ENCODE results near the gene PLA2R1.
A peak's percentile ranks its signal among the peaks of the same experiment; 100 is the strongest.

The PLA2R1 gene

DNA sequence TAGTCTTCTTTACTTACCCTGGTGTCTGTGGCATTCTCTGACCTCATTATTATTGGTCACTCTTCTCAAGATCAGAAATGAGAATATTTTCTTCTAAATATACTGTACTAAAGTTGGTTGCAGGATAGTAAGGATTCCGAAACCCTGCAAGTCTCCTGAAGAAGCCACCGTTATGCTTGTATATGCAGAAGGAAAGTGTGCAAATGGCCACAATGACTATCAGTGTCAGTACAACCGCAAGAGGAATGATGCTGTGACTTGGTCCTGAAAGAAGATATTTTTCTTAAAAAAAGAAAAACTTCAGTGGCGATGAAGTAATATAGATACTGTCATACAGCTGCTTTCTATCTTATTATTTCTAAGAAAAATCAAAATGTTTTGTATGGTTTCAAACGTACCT is 120.7 kb downstream of the PLA2R1 start:
- Histone ChIP-seq H3K36me3 (ENCODE audit: insufficient read depth, low read length) (no peaks in the 10 kb centered on the region), H4K20me1 (ENCODE audit: insufficient read depth, low read length, poor library complexity, severe bottlenecking) (no peaks in the 10 kb centered on the region), H3F3A (ENCODE audit: low read depth) (no peaks in the 10 kb centered on the region), H3K4me2 (ENCODE audit: low read depth, low read length, poor library complexity, severe bottlenecking) (no peak overlapping the region), H3K4me1 (ENCODE audit: insufficient read depth, low read length, poor library complexity, severe bottlenecking) (no peaks in the 10 kb centered on the region), H3K4me3 (ENCODE audit: low read length, poor library complexity, severe bottlenecking) (no peak overlapping the region), H3K79me2 (ENCODE audit: insufficient read depth, low read length) (no peaks in the 10 kb centered on the region), H3K9me3 (ENCODE audit: insufficient read depth, low read depth, low read length) (no peaks in the 10 kb centered on the region), H3K9ac (ENCODE audit: low read depth, low read length, poor library complexity, severe bottlenecking) (no peak overlapping the region), H3K27me3 (ENCODE audit: insufficient read depth, low read length, poor library complexity, severe bottlenecking) (no peaks in the 10 kb centered on the region), H3K9me2 (replicated peaks; ENCODE audit: low read depth, low read length) (no peaks in the 10 kb centered on the region), H2AFZ (ENCODE audit: low read length) (no peak overlapping the region)
- TF ChIP-seq EZH2phosphoT487 (IDR thresholded peaks at IDR 0.05; ENCODE audit: borderline replicate concordance), result no peak
- TF ChIP-seq, protein P1, sequence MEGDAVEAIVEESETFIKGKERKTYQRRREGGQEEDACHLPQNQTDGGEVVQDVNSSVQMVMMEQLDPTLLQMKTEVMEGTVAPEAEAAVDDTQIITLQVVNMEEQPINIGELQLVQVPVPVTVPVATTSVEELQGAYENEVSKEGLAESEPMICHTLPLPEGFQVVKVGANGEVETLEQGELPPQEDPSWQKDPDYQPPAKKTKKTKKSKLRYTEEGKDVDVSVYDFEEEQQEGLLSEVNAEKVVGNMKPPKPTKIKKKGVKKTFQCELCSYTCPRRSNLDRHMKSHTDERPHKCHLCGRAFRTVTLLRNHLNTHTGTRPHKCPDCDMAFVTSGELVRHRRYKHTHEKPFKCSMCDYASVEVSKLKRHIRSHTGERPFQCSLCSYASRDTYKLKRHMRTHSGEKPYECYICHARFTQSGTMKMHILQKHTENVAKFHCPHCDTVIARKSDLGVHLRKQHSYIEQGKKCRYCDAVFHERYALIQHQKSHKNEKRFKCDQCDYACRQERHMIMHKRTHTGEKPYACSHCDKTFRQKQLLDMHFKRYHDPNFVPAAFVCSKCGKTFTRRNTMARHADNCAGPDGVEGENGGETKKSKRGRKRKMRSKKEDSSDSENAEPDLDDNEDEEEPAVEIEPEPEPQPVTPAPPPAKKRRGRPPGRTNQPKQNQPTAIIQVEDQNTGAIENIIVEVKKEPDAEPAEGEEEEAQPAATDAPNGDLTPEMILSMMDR (conservative IDR thresholded peaks at IDR 0.05; ENCODE audit: low read length), result no peak

DNA sequence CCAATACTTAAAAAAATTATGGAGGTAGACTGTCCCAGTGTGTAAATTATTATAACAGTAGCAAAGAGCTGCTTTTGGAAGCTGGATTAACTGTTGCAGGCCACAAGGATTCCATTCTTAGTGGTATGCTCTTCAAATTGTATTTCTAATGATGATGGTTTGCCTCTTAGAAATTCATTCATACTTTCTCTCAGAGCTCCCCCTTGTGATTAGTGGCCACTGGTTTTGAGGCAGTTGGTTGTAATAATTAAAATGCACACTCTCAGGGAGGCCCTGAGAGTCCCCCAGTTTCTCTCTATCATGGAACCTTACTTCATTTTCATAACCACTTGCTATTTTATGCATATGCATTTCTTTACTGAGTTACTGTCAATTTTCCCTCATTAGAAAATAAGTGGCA is 122.5 kb downstream of the PLA2R1 start:
- Histone ChIP-seq H3K4me2 (ENCODE audit: low read depth, low read length, poor library complexity, severe bottlenecking) (no peak overlapping the region), H3K4me3 (ENCODE audit: low read length, poor library complexity, severe bottlenecking) (no peak overlapping the region), H3K4me1 (ENCODE audit: insufficient read depth, low read length, poor library complexity, severe bottlenecking) (no peaks in the 10 kb centered on the region), H3K79me2 (ENCODE audit: insufficient read depth, low read length) (no peaks in the 10 kb centered on the region), H3K9ac (ENCODE audit: low read depth, low read length, poor library complexity, severe bottlenecking) (no peak overlapping the region), H3K9me2 (replicated peaks; ENCODE audit: low read depth, low read length) (no peaks in the 10 kb centered on the region), H3K27me3 (ENCODE audit: insufficient read depth, low read length, poor library complexity, severe bottlenecking) (no peaks in the 10 kb centered on the region), H2AFZ (ENCODE audit: low read length) (no peak overlapping the region), H3K9me3 (ENCODE audit: insufficient read depth, low read depth, low read length) (no peaks in the 10 kb centered on the region), H3F3A (ENCODE audit: low read depth) (no peaks in the 10 kb centered on the region), H4K20me1 (ENCODE audit: insufficient read depth, low read length, poor library complexity, severe bottlenecking) (no peaks in the 10 kb centered on the region), H3K36me3 (ENCODE audit: insufficient read depth, low read length) (no peaks in the 10 kb centered on the region)
- TF ChIP-seq, protein P1 (conservative IDR thresholded peaks at IDR 0.05; ENCODE audit: low read length), result peak; percentile 73
- no peak for TF ChIP-seq EZH2phosphoT487 (IDR thresholded peaks at IDR 0.05; ENCODE audit: borderline replicate concordance)

DNA sequence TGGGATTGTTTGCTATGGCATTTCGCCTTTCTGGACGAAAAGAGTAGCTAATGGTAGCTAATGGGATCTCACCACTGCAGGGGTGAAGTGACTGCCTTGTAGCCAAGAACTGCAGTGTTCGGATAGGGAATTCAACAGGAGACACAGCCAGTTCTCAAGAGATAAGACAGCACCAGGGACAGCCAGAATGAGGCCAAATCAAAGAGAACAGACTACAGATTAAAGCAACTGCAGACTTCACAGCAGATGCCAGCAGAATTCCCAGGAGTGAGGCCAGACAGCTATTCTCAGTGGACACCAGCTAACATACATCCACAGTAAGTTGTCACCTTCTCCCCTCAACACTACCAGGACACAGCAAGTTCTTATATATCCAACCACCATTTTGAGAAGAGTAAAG is 124.0 kb downstream of the PLA2R1 start:
- H3K9ac ChIP-seq (ENCODE audit: low read depth, low read length, poor library complexity, severe bottlenecking), result no peak overlapping the region
- H3K27me3 ChIP-seq (ENCODE audit: insufficient read depth, low read length, poor library complexity, severe bottlenecking), result no peaks in the 10 kb centered on the region
- no peak overlapping the region for H3K4me3 ChIP-seq (ENCODE audit: low read length, poor library complexity, severe bottlenecking)
- no peaks in the 10 kb centered on the region for H3K4me1 ChIP-seq (ENCODE audit: insufficient read depth, low read length, poor library complexity, severe bottlenecking)
- H3K36me3 ChIP-seq (ENCODE audit: insufficient read depth, low read length), result no peaks in the 10 kb centered on the region
- no peaks in the 10 kb centered on the region for H4K20me1 ChIP-seq (ENCODE audit: insufficient read depth, low read length, poor library complexity, severe bottlenecking)
- H3K9me3 ChIP-seq (ENCODE audit: insufficient read depth, low read depth, low read length), result no peaks in the 10 kb centered on the region
- H3F3A ChIP-seq (ENCODE audit: low read depth), result no peaks in the 10 kb centered on the region
- no peaks in the 10 kb centered on the region for H3K9me2 ChIP-seq (replicated peaks; ENCODE audit: low read depth, low read length)
- H3K4me2 ChIP-seq (ENCODE audit: low read depth, low read length, poor library complexity, severe bottlenecking), result no peak overlapping the region
- no peak for TF ChIP-seq EZH2phosphoT487 (IDR thresholded peaks at IDR 0.05; ENCODE audit: borderline replicate concordance)
- TF ChIP-seq, protein P1 (conservative IDR thresholded peaks at IDR 0.05; ENCODE audit: low read length), result no peak
- 0 out of 2 replicates have a peak overlapping the region, but pooled peaks have one; percentile 9 for H2AFZ ChIP-seq (ENCODE audit: low read length)
- H3K79me2 ChIP-seq (ENCODE audit: insufficient read depth, low read length), result no peaks in the 10 kb centered on the region

All from Loucy (cell line).